ENCODE data around the gene FAM24B. TPM values are rescaled to one million over a fixed set of nuclear protein-coding genes. Genes with fewer than 3 reads are reported as not detected.

FAM24B gene
- total and polyA plus RNA-seq, 2 donors (not counting 3 experiments of a cell fraction or from before 2014, with no cell fraction given) = 9.3 to 10.6 TPM

DNA sequence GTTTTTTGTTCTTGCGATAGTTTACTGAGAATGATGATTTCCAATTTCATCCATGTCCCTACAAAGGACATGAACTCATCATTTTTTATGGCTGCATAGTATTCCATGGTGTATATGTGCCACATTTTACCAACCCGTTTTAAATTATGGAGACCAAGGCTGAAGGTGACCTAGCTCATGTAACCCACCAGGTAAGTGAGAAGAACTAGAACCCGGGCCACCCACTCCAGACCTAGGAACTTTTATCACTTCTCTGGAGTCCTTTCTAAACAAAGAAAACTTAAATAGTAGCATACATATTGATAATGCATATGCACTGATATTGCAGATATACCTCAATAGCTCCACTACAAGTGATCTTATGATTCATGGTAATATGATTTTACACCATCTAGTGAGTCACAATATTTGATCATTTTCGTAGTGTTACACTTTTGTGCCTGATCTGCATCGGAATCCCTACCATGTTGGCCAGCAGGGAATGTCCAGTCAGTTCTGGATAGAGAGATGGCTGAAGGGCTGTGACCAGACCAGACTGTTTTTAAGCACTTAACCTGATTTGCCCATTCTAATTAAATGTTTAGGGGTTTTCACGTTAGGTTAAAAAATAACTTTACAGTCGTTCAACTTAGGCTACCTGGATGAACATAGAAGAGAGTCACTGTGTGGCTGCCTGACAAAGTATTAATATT, 49.0 kb downstream of the FAM24B start:
- FAIRE-seq = no peak
- Histone ChIP-seq H3K9me1 (replicated peaks; ENCODE audit: control insufficient read depth, extremely low read depth, insufficient read depth, low read length) (no peaks in the 10 kb centered on the region), H3K36me3 (ENCODE audit: control insufficient read depth in 2 of 2, extremely low read depth in 1 of 2, insufficient read depth in 2 of 2, low read length in 2 of 2) (peaks cover 0 to 2% of the 10 kb centered on the region in 2 experiments), H3K9me3 (replicated peaks; ENCODE audit: control insufficient read depth, insufficient read depth, low read length) (no peaks in the 10 kb centered on the region), H4K20me1 (replicated peaks; ENCODE audit: control insufficient read depth, extremely low read depth, insufficient read depth, low read length) (no peaks in the 10 kb centered on the region), H3K4me1 (ENCODE audit: control insufficient read depth, extremely low read depth, insufficient read depth, low read length) (no peaks in the 10 kb centered on the region), H3K27ac (ENCODE audit: insufficient read depth, low read depth, low read length) (no peak overlapping the region), H3K27me3 (ENCODE audit: control insufficient read depth in 2 of 2, insufficient read depth in 2 of 2, low read length in 2 of 2) (peaks cover 2 to 3% of the 10 kb centered on the region in 2 experiments), H3K9ac (replicated peaks; ENCODE audit: extremely low read depth, insufficient read depth, low read length) (no peak overlapping the region), H3K4me3 (replicated peaks in 1 of 3; ENCODE audit: insufficient read depth in 1 of 3, low read depth in 1 of 3, low read length in 3 of 3) (no peak overlapping the region), H2AFZ (ENCODE audit: low read depth, low read length) (no peak overlapping the region), H3K79me2 (ENCODE audit: control insufficient read depth, insufficient read depth, low read length) (no peaks in the 10 kb centered on the region), H3K4me2 (ENCODE audit: insufficient read depth, low read length) (no peak overlapping the region)
- intact Hi-C loops (cut with micrococcal nuclease) (no loop called here), dilution Hi-C loops (cut with MboI; ENCODE audit: extremely low pct_ligation_motif_present, low sequenced_read_pairs) (no loop called here)
- TF ChIP-seq, protein P1, sequence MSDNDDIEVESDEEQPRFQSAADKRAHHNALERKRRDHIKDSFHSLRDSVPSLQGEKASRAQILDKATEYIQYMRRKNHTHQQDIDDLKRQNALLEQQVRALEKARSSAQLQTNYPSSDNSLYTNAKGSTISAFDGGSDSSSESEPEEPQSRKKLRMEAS (IDR thresholded peaks at IDR 0.05; ENCODE audit: insufficient read depth, insufficient read length) = no peak
- TF ChIP-seq GATA2 (IDR thresholded peaks at IDR 0.05; ENCODE audit: insufficient read depth, insufficient read length, low read depth, low read length) = no peak
- no peak for TF ChIP-seq FOS (IDR thresholded peaks at IDR 0.05; ENCODE audit: borderline replicate concordance, insufficient read depth, low read length)
- TF ChIP-seq EZH2 (IDR thresholded peaks at IDR 0.05; ENCODE audit: borderline replicate concordance, low read depth, low read length, severe bottlenecking) = no peak
- no peak for TF ChIP-seq POLR2AphosphoS5 (IDR thresholded peaks at IDR 0.05; ENCODE audit: insufficient read depth, low read depth, low read length)
- no peak for TF ChIP-seq JUN (IDR thresholded peaks at IDR 0.05; ENCODE audit: borderline replicate concordance, insufficient read depth, insufficient read length, low read depth)
- no peak for TF ChIP-seq POLR2A (IDR thresholded peaks at IDR 0.05; ENCODE audit: low read depth, low read length)
- no peak for TF ChIP-seq MYC (IDR thresholded peaks at IDR 0.05; ENCODE audit: low read depth, low read length)
- TF ChIP-seq CTCF (IDR thresholded peaks at IDR 0.05; ENCODE audit: extremely low read depth in 1 of 2, insufficient read depth in 1 of 2, low read depth in 1 of 2, low read length in 2 of 2) = no peak
- no TSS peak for BruUV-seq (replicated peaks)
- DNase-seq (ENCODE audit: low read depth, low spot score) = no peak
- CTCF ChIA-PET = no interaction called here
- POLR2A ChIA-PET = no interaction called here
